Neural cell (in vitro differentiated cells): ENCODE measurements around the gene HBEGF.

Source experiments
- CTCF ChIP-seq: fragments of 450-650 bp; IDR thresholded peaks from 2 replicates; pipeline ENCODE4 v1.5.1; 2014; ENCODE audit warnings: antibody characterized with exemption, mild to moderate bottlenecking, moderate library complexity; ENCODE audit not compliant: poor library complexity, severe bottlenecking
- EP300 ChIP-seq: fragments of 450-650 bp; conservative IDR thresholded peaks from 2 replicates; pipeline ENCODE4 v1.6.1; 2014; ENCODE audit warnings: antibody characterized with exemption, mild to moderate bottlenecking, moderate library complexity; ENCODE audit not compliant: poor library complexity, severe bottlenecking
- EZH2 ChIP-seq: fragments of 200-600, 300-800 bp; shearing (Covaris generic), sonication (generic); IDR thresholded peaks from 2 replicates; pipeline ENCODE4 v1.6.1; 2014; ENCODE audit warnings: antibody characterized with exemption, low read length, borderline replicate concordance, mild to moderate bottlenecking; ENCODE audit not compliant: insufficient read depth, poor library complexity, severe bottlenecking
- MXI1 ChIP-seq: fragments of 450-650 bp; conservative IDR thresholded peaks from 2 replicates; pipeline ENCODE4 v1.6.1; 2014; ENCODE audit warnings: antibody characterized with exemption, mild to moderate bottlenecking; ENCODE audit not compliant: poor library complexity, severe bottlenecking
- POLR2AphosphoS5 ChIP-seq: IDR thresholded peaks from 2 replicates; pipeline ENCODE4 v1.6.1; 2012
- SMC3 ChIP-seq: fragments of 450-650 bp; conservative IDR thresholded peaks from 2 replicates; pipeline ENCODE4 v1.6.1; 2014; ENCODE audit warnings: antibody characterized with exemption, mild to moderate bottlenecking, moderate library complexity; ENCODE audit not compliant: poor library complexity
- TAF1 ChIP-seq: IDR thresholded peaks from 2 replicates; pipeline ENCODE4 v1.6.1; 2012; ENCODE audit warnings: low read depth
- TF ChIP-seq, protein P1 (sequence below): IDR thresholded peaks from 2 replicates; pipeline ENCODE4 v1.6.1; 2012; ENCODE audit warnings: borderline replicate concordance

- peak; percentile 36 for TF ChIP-seq SMC3
- TF ChIP-seq CTCF, result peak; percentile 61
- TF ChIP-seq, protein P1, sequence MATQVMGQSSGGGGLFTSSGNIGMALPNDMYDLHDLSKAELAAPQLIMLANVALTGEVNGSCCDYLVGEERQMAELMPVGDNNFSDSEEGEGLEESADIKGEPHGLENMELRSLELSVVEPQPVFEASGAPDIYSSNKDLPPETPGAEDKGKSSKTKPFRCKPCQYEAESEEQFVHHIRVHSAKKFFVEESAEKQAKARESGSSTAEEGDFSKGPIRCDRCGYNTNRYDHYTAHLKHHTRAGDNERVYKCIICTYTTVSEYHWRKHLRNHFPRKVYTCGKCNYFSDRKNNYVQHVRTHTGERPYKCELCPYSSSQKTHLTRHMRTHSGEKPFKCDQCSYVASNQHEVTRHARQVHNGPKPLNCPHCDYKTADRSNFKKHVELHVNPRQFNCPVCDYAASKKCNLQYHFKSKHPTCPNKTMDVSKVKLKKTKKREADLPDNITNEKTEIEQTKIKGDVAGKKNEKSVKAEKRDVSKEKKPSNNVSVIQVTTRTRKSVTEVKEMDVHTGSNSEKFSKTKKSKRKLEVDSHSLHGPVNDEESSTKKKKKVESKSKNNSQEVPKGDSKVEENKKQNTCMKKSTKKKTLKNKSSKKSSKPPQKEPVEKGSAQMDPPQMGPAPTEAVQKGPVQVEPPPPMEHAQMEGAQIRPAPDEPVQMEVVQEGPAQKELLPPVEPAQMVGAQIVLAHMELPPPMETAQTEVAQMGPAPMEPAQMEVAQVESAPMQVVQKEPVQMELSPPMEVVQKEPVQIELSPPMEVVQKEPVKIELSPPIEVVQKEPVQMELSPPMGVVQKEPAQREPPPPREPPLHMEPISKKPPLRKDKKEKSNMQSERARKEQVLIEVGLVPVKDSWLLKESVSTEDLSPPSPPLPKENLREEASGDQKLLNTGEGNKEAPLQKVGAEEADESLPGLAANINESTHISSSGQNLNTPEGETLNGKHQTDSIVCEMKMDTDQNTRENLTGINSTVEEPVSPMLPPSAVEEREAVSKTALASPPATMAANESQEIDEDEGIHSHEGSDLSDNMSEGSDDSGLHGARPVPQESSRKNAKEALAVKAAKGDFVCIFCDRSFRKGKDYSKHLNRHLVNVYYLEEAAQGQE, result no peak
- no peak for TF ChIP-seq POLR2AphosphoS5
- no peak for TF ChIP-seq EZH2
- TF ChIP-seq EP300, result no peak
- TF ChIP-seq MXI1, result peak; percentile 34
- no peak for TF ChIP-seq TAF1
Measured at GRCh38 chr5:140346348-140347221, at the start of gene HBEGF.
